HepG2 (cell line): ENCODE data around the gene PCP4L1. TPM values are rescaled to one million over a fixed set of nuclear protein-coding genes. Genes with fewer than 3 reads are reported as not detected.

Source experiments
- BRCA1 ChIP-seq: sonication (generic); formaldehyde crosslinking; IDR thresholded peaks from 2 replicates; pipeline ENCODE4 v1.4.0; 2020; ENCODE audit warnings: missing genetic modification reagents
- FOSL2 ChIP-seq: sonication (generic); formaldehyde crosslinking; IDR thresholded peaks from 2 replicates; pipeline ENCODE4 v1.4.0; 2020; ENCODE audit warnings: missing genetic modification reagents
- HBP1 ChIP-seq: IDR thresholded peaks from 2 replicates; pipeline ENCODE4 v1.6.1; 2016; ENCODE audit warnings: low read depth, control low read depth
- IRF9 ChIP-seq: sonication (generic); formaldehyde crosslinking; IDR thresholded peaks from 2 replicates; pipeline ENCODE4 v1.8.0; 2022; ENCODE audit warnings: missing genetic modification reagents, mild to moderate bottlenecking, borderline replicate concordance
- MYPOP ChIP-seq: sonication (generic); formaldehyde crosslinking; IDR thresholded peaks from 2 replicates; pipeline ENCODE4 v1.8.1; 2023; ENCODE audit warnings: mild to moderate bottlenecking, moderate library complexity, missing genetic modification reagents
- NFKB2 ChIP-seq: sonication (generic); formaldehyde crosslinking; IDR thresholded peaks from 2 replicates; pipeline ENCODE4 v1.4.0; 2020; ENCODE audit warnings: missing genetic modification reagents, borderline replicate concordance
- PCBP2 ChIP-seq: fragments of 200-400 bp; formaldehyde crosslinking; optimal IDR thresholded peaks from 2 replicates; pipeline ENCODE3; 2018; ENCODE audit warnings: low read length, low read depth; ENCODE audit not compliant: poor library complexity, severe bottlenecking
- POLR2G ChIP-seq: fragments of 200-400 bp; formaldehyde crosslinking; IDR thresholded peaks from 2 replicates; pipeline ENCODE4 v1.6.1; 2018; ENCODE audit warnings: mild to moderate bottlenecking, low read depth, low read length, moderate library complexity
- PREB ChIP-seq: sonication (generic); formaldehyde crosslinking; IDR thresholded peaks from 2 replicates; pipeline ENCODE4 v1.4.0; 2020; ENCODE audit warnings: missing genetic modification reagents
- UBTF ChIP-seq: sonication (generic); formaldehyde crosslinking; IDR thresholded peaks from 2 replicates; pipeline ENCODE4 v1.4.0; 2020; ENCODE audit warnings: mild to moderate bottlenecking, missing genetic modification reagents
- YEATS2 ChIP-seq: sonication (generic); formaldehyde crosslinking; IDR thresholded peaks from 2 replicates; pipeline ENCODE4 v1.4.0; 2020; ENCODE audit warnings: missing genetic modification reagents, borderline replicate concordance
- ZNF235 ChIP-seq: sonication (generic); formaldehyde crosslinking; IDR thresholded peaks from 2 replicates; pipeline ENCODE4 v1.8.1; 2023; ENCODE audit warnings: mild to moderate bottlenecking, missing genetic modification reagents, borderline replicate concordance
- ZNF354B ChIP-seq: sonication (generic); formaldehyde crosslinking; IDR thresholded peaks from 2 replicates; pipeline ENCODE4 v1.8.0; 2022; ENCODE audit warnings: mild to moderate bottlenecking, missing genetic modification reagents
- ZNF546 ChIP-seq: sonication (generic); formaldehyde crosslinking; conservative IDR thresholded peaks from 2 replicates; pipeline ENCODE4 v1.8.1; 2023; ENCODE audit warnings: mild to moderate bottlenecking, missing genetic modification reagents
- ZNF639 ChIP-seq: conservative IDR thresholded peaks from 2 replicates; pipeline ENCODE4 v1.6.1; 2018; ENCODE audit warnings: missing genetic modification reagents
- ZNF687 ChIP-seq: sonication (generic); formaldehyde crosslinking; IDR thresholded peaks from 2 replicates; pipeline ENCODE4 v1.5.1; 2020; ENCODE audit warnings: mild to moderate bottlenecking, missing genetic modification reagents, moderate library complexity
- polyA plus RNA-seq, 8 experiments: library from polyadenylated mRNA; depleted of rRNA in 3 of 8; stranded (reverse) in 7 of 8; unstranded in 1 of 8; fragments of >200 nt; fragmentation: Illumina TruSeq in 4 of 8; extraction: Trizol in 4 of 8; gene quantifications; 2 replicates each; pipeline versions ENCODE4 v1.2.1 to v1.2.3, GENCODE V29; 2011 to 2016; ENCODE audit warnings: low read depth in 4 of 8, missing spikeins in 1 of 8, mixed read lengths in 1 of 8; ENCODE audit not compliant: insufficient read depth in 1 of 8
- total RNA-seq, 5 experiments: library from RNA; depleted of rRNA; stranded (reverse); fragments of >200 nt; fragmentation: Illumina TruSeq; extraction: Trizol; gene quantifications; 2 replicates each; pipeline ENCODE4 v1.2.3, GENCODE V29; 2016; ENCODE audit warnings: low read depth in 1 of 5

PCP4L1 gene
- total and polyA plus RNA-seq, 2 of the 13 experiments (the other 11 are each of a cell fraction or from before 2014, with no cell fraction given), result 0.28 TPM; not detected in 1

GRCh38 chr1:161226320-161226711, 32.2 kb upstream of the PCP4L1 start (continued):
- no peak for TF ChIP-seq MYPOP
- TF ChIP-seq NFKB2 (CRISPR knock-in tag), result 0 out of 2 replicates have a peak, but pooled peaks have one; percentile 33
- TF ChIP-seq ZNF546, result no peak
- peak; percentile 28; the same call in 1 of the 2 replicates for TF ChIP-seq UBTF (CRISPR knock-in tag)
- TF ChIP-seq ZNF354B (CRISPR knock-in tag), result 0 out of 2 replicates have a peak, but pooled peaks have one; percentile 20
- 0 out of 2 replicates have a peak, but pooled peaks have one; percentile 14 for TF ChIP-seq POLR2G
- 0 out of 2 replicates have a peak, but pooled peaks have one; percentile 11 for TF ChIP-seq IRF9 (CRISPR knock-in tag)
- no peak for TF ChIP-seq FOSL2 (CRISPR knock-in tag)
- no peak for TF ChIP-seq YEATS2 (CRISPR knock-in tag)
- TF ChIP-seq ZNF687, result no peak; the same call in 1 of the 2 replicates
- no peak for TF ChIP-seq BRCA1
- no peak for TF ChIP-seq ZNF235 (CRISPR knock-in tag)
- TF ChIP-seq PCBP2, result no peak
- 0 out of 2 replicates have a peak, but pooled peaks have one; percentile 23 for TF ChIP-seq HBP1 (CRISPR knock-in tag)
- TF ChIP-seq ZNF639 (CRISPR knock-in tag), result no peak
- no peak for TF ChIP-seq PREB (CRISPR knock-in tag)
